ELF-1 (cell line): ENCODE data around the gene SAPCD1.
"Not testable (repeated sequence)": the region's sequence is repeated elsewhere in the genome, so short reads cannot be mapped to it uniquely, and the experiment has no call there.

Source experiments
- DNase-seq: peaks from one replicate; pipeline ENCODE4 v3.0.0-alpha.2; 2016; ENCODE audit warnings: low read depth, low spot score

Gene SAPCD1

DNA sequence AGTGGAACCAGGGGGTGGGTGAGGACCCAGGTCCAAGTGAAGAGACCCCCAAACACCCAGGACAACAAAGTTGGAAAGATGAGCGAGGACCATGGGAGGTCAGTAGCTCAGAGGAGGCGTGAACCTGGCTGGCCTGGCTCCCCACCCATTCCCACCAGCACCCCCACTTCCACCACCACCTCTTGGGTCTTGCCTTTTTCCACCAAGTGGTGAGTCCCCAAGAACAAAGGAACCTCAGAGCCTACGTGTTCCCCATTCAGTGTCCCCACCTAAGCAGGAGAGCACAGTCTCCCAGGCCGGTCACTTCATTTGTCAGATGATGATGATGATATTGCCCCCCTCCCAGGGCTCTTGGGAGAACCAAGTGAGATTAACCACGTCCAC is 15.2 kb downstream of the SAPCD1 start:
- DNase-seq: no peak

DNA sequence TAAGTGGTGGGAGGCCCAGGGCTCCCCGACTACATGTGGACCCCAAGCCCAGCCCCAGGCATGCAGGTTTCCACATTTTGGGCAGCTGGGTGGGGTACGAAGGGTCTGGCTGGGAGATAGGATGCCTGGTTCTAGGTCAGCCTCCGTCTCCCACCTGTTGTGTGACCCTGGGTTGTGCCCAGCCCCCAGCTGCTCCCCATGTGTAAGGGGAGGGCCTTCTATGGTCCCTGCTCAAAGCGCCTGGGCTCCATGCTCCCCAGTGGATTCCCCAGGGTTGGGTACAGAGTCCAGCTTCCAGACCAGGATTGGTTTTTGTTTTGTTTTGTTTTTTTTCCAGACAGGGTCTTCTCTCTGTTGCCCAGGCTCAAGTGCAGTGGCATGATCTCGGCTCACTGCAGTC is 15.7 kb downstream of the SAPCD1 start:
- DNase-seq: no peak

DNA sequence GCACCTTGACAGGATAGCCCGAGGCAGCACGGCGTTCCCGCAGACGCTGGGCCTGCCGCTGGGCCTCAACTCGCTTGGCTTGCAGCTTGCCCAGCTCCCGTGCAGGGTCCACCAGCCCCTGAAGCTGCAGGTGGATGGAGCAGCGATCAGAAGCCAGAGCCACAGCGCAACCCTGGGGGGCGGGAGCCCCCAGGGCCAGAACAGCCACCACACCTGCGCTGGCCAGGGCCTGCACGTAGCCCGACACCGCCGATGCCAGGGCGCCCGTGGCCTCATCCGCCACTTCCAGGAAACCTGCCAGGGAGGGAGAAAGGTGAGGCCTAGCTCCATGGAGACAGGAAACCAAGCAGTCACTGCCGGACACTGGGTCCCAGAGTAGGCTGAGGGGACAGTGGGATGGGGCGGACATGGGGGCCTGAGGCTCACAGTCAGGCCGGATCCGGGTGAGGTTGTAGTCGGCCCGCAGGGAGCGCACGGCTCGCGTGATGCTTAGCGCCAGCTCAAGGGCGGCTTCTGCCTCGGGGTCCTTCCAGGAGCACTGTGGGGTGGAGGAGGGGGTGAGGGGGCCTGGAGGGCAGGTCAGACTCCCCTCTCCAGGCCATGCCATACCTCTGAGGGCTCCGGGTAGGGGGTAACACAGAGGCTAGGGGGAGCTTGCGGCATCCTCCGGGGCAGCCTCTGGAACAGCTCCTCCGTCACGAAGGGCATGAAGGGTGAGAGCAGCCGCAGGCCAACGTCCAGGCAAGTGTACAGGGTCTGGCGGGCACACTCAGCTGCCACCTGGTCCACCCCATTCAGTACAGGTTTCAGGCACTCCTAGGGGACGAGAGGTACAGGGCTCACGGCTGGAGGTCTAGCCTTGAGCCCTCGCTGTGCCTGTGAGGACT is 16.8 kb downstream of the SAPCD1 start:
- DNase-seq: no peak

DNA sequence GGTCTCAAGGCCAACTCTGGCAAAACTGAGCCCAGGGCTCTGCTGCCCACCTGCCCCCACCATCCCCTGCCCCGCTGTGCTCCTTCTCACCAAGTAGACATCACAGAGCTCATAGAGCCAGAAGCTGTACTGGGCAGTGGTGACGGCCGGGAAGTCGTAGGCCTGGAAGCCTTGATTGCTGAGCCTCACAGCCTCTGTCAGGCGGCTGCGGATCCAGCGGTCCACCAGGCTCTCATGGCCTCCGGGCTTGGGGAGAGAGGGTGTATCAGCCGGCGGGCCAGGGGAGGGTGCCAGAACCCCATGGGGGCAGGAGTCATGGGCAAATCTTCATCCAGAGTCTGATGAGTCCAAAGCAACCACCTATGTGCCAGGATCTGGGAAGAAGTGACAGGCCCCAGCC is 17.5 kb downstream of the SAPCD1 start:
- DNase-seq: no peak

DNA sequence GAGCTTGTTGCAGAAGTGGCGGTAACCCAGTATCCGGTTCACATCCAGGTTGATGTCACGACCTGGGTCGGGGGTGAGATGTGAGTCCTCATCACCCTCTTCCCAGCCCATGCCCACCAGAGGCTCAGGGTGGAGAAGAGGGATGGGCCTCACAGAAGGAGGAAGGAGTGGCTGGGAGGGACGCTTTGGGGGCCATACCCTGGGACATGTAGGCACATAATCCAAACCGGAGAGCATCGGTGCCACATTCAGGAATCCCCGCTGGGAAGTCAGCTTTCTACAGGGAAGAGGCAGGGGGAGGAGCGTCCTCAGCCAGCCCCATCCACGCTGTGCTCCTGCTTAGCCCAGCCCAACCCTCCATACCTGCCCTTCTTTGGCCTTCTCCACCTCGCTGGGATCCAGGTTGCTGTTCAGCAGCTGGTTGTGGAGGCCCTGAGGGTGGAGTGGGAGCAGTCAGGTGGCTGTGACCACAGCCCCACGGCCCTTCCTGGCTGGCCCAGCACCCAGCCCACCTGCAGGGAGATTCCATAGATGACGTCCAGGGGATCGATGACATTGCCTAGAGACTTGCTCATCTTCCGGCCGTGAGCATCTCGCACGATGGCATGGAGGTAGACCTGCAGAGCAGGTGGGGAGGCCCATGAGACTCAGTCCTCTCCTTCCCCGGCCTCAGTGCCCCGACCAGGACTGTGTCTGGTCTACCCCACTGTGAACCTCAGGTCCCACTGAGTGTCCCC is 18.2 kb downstream of the SAPCD1 start:
- no peak for DNase-seq

DNA sequence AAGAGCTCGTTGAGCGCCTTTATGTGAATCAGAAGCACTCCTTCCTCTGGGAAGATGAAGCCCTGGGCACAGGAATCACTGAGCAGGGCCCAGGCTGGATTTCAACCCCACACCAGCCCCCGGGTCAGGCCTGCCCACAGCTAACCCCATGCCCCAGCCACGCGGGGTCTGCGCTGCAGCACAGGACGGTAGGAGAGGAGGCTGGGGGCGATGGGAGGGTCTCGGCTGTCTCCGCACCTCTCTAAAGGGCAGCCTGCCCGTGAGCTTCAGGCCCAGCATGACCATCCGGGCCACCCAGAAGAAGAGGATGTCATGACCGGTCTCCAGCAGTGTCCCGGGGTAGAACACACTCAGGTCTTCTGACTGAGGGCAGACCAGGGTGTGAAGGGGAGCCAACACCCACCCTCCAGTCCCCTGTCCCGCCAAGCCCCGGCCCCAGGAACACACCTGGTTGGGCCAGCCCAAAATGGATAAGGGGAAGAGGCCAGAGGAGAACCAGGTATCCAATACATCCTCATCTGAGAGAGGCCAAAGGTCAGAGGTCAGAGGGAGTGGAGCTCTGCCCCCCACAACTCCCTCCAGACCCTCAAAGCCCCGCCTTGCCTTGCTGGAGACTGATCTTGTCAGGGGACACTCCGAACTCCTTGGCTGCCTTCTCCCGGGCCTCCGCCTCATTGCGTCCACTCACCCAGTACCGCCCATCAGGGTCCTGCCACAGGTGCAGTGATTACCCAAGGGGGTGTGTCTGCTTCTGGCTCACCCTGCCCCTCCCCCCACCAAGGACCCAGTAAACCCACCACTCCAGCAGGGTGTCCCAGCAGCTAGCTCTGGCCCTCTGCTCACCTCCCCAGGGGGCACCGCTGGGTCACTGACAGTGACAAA is 19.0 kb downstream of the SAPCD1 start:
- no peak for DNase-seq

DNA sequence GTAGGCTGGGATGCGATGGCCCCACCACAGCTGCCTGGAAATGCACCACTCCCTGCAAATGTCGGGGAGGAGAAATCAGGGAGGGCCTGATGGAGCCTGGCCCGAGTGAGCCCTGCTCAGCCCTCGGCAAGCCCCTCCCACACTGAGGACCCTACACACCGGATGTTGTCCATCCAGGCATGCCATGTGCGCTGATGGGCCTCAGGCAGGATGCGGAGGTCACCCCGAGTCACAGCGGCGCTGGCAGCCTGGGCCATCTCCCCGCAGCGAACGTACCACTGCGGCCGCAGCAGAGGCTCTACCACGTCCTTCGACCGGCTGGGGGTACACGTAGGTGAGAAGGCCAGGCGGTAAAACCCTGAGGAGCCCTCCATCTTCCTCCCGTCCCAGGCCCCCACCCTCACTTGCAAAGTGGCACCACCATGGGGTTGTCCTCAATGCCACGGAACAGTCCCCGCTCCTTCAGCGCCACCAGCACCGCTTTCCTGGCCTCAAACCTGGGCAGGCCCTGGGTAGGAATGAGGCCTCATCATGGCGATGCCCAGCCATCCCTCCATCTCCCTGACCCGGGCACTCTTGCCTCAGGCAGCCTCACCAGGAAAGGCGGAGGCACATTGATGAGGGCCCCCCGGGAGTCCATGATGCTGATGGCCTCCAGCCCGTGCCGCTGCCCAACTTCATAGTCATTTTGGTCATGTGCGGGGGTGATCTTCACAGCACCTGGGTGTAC is 19.8 kb downstream of the SAPCD1 start:
- no peak for DNase-seq

DNA sequence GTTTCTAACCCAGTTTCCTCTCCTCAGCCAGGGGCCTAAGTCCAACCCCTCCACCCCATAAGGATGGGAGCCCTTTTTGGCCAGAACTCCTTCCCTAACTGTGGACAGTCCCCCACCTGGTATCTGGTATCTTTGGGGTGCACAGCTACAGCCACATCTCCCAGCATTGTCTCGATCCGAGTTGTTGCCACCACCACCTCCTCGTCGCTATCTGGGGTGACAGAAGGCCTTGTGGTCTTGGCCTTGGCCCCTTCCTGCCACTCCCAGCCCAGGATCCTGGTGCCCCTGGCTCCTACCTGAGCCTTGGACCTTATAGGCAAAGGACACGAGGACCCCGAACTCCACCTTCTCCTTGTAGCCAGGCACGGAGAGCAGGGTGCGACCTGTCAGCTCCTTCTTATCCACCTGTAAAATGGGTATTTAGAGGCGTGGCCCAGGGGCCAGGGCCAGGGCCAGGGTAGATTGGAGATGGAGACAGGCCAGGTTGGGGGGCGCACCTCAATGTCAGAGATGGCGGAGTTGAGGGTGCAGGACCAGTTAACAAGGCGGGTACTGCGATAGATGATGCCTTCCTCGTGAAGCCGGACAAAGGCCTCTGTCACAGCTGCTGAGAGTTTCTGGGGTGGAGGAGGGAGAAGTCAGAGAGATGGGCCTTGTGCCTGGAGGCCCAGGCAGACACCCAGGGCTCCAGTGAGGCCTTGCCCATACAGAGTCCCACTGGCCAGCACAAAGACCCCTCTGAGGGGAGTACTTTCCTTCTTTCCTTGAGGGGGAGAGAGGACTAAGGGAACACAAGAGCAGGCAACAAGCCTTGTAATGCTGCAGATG is 21.9 kb downstream of the SAPCD1 start:
- DNase-seq: no peak

DNA sequence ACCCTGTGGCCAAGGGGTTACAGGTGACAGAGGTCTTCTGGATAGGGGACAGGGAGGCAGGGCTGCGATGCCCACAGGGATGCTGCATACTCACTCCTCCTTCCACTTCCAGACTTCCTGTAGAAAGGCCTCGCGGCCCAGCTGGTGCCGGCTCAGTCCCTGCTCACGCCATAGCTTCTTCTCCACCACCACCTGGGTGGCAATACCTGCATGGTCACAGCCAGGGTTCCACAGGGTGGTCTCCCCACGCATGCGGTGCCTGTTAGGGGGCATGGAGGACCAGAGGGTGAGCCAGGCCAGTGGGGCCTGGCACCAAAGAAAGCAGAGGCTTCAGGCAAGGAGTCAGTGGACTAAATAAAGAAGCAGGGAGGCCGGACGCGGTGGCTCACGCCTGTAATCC is 23.0 kb downstream of the SAPCD1 start:
- DNase-seq: no peak

DNA sequence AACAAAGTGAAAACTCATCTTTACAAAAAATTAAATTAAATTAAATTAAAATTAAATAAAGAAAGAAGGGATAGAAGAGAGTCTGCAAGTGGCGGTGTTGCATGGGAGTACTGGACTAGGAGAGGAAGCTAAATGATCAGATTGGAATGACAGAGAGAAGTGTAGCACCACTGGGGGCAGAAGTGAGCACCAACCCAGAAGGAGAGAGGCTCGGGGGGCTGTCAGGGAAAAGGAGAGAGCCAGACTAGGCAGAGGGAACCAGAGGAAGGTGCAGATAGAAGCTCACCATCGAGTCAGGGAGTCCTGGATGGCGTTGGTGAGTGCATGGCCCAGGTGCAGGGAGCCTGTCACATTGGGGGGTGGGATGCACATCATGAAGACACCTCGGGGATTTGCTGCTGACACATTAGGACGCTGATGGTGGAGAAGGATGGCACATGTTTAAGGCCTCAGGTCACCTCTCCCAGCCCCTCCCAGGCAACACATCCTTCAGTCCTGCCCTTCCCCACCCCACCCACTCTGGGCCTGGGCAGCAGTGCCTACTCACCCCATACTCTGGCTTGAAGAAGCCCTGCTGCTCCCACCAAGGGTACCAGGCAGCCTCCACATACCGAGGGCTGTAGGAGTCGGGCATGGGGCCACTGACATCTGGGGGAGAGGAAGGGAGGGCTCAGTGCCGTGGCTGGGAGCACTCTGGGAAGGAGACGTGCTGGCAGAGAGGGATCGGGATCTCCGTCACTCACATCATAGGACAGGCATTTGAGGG is 29.1 kb downstream of the SAPCD1 start:
- DNase-seq: peak; percentile 77

DNA sequence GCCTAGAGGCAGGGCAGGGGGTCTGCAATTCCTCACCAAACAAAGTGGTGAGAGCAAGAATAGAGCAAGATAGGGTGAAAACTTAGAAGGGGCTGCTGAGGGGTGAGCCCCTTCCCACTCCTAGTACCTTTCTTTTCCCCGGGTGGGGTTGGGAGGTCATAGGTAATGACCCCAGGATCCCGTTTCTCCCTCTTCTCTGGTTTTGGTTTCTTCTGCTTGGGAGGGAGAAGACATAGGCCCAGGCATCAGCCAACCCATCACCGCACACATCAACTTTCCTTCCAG is 29.6 kb downstream of the SAPCD1 start:
- no peak for DNase-seq

DNA sequence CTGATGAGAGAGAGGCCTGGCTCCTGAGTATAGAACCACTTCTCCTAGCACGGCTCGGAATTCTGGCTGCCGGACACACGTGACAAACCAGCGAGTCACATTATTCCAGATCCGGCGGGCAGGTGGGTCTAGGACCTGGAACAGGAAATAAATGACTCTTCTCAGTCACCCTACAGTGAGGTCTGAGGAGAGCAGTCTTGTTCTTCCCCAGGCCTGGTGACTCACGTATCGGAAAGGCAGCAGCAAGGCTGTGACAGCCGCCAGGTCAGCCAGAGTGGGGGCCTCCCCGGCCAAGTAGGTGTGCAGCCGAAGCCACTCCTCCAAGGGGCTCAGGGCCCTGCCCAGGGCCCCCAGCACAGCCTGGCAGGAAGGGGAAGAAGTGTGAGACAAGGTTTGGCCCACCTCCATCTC is 30.3 kb downstream of the SAPCD1 start:
- DNase-seq: no peak

DNA sequence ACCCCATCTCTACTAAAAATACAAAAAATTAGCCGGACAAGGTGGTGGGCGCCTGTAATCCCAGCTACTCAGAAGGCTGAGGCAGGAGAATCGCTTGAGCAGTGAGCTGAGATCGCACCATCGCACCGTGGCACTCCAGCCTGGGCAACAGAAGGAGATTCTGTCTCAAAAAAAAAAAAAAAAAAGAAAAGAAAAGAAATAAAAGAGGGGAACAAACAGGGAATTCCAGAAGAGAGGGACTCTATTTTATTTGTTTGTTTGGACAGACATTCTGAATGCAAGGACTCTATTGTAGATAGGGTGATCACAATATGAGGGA is 31.4 kb downstream of the SAPCD1 start:
- not testable (repeated sequence) for DNase-seq

DNA sequence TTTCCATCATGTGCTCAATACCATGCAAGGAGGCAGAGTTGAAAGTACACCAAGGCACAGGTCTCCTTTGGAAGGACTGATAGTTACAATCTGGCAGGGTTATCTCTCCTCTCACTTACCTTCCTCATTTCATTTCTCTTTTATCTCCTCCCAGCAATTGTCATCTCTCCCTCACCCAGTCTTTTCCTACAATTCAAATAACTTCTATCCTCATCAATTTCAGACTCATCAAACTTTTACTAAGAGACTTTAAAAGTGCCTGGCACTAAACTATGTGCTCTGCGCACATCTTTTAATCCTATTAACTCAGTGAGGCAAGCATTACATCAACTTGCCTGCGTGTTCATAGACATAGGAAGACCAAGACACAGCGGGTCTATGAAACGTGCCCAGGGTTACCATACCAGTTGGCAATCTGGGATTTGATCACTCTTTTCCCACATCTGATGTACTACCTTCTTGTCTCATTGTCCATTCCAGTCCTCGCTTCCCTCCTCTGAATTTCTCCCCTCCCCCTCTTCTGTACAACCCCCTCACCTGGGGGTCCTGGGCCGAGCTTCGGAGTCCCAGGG is 31.9 kb downstream of the SAPCD1 start:
- DNase-seq: peak; percentile 37

DNA sequence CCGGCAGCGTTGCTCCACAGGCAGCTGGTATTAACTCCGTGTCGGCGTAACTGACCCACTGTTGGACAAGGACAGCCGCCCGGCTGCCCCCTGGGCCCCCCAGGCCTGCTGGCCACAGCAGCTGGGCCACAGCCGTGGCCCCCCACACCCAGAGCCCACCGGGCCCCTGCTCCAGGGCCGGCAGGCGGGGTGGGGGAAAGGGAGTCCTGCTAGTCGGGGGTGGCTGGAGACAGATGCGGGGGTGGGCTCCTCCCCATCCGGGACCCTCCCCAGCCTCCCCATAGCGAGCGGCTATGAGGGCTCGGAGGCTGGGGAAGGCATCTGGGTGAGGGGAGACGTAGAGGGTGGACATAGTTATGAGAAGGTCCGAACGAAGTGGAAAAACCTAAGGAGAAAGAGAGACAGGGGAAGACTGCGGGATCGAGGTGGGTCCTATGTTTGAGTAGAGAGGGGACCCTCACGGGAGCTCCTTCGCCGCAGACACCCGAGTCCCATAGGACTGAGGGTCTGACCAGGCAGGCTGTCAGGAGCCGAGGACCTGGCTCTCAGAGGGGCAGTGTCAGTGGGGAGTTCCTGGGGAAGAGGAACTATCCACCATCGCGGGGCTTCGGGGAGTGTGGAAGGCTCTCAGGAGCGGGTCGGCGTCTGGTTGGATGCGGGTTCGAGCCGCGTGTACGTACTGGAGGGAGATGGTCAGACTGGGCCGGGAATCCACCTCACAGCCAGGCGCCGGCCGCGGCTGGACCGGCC is 32.6 kb downstream of the SAPCD1 start:
- peak; percentile 64 for DNase-seq

DNA sequence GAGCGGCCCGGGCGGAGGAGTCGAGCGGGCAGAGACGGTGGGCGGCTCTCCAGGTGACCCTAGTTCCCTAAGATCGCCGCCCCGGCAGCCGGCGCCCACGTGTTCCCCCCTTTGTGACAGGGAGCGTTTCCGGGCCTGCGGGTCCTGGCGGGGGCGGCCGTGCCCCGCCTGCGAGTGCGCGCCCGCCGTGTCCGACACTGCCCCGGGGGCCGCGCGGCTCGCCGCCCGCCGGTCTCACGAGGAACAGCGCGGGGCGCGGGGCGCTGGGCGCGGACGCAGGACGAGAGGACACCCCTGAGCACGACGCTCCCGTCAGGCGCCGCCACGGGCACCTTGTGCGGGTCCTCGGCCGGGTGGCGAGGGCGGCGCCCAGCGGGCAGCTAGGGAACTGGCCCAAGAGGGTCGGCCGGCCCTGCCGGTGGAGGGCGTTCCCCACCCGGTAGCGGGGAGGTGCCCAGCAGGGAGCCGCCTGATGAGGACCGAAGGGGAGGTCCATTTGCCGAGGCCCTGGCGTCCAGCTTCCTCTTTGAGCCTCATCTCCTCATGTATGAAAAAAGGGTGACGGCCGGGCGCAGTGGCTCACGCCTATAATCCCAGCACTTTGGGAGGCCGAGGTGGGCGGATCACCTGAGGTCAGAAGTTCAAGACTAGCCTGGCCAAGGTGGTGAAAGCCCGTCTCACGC is 33.3 kb downstream of the SAPCD1 start, which contains the start of gene VARS1:
TSS of gene VARS1 (minus strand) at position 137 of the 683 bp plus-strand sequence. CDS start 535 bp downstream, outside the sequence.
- peak; percentile 94 for DNase-seq

DNA sequence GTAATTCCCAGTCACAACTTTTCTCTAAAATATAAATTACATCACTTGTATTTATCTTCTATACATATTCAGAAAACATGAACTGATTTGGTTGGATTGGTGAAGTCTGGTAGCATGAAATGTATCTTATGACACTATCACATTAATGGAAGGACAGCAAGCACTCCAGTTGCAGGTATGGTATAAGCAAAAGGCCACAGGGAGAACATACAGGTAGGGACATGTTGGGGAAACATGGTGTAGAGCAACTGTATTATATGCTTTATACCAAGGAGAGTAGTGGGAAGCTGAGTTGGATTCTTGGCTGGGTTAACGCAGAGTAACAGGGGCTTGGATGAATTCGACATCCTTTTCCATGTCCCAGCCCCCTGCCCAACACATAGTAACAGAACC is 34.5 kb downstream of the SAPCD1 start:
- DNase-seq: no peak

DNA sequence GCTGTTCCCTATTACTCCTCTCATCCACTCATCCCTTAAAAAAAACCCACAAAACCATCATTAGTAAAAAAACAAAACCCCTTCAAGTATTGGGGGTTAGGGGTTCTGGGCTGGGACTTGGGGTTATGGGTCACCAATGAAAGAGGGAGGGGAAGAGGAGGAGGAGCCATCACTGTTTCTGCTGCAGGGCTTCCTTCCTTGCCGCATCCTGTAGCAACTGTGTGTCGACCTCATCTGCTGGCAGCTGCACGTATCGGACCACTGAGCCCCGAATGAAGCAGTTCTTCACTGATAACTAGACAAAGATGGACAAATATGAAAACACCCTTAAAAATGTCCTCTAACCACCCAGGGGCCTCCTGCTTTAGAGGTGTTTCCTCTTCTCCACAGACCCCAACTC is 35.1 kb downstream of the SAPCD1 start:
- no peak for DNase-seq
